Kidney (tissue), 14 donors: ENCODE measurements around the gene CD96. TPM values are rescaled to one million over a fixed set of nuclear protein-coding genes. Genes with fewer than 3 reads are reported as not detected.

Source experiments
- DNase-seq, 5 donors: peaks; one replicate each; pipeline ENCODE4 v3.0.0-alpha.2; 2013 to 2020
- FAIRE-seq: peaks from 2 replicates; lab custom pipeline; 2012; peaks lifted over from hg19 to GRCh38; lab: Jason Lieb, UNC
- H3K27ac ChIP-seq, 2 donors: one replicate each; pipeline ENCODE4 v1.7.0; 2013; ENCODE audit warnings: low read depth in 2 of 2, low read length in 2 of 2, inconsistent platforms in 1 of 2
- H3K27me3 ChIP-seq: one replicate; pipeline ENCODE4 v1.7.1; 2013; ENCODE audit warnings: low read length, inconsistent platforms; ENCODE audit not compliant: control insufficient read depth, insufficient read depth
- H3K36me3 ChIP-seq, 3 donors: one replicate each; pipeline versions ENCODE4 v1.7.0 to v1.7.1; 2013; ENCODE audit warnings: low read length in 3 of 3, control low read depth in 1 of 3, inconsistent platforms in 1 of 3; ENCODE audit not compliant: insufficient read depth in 3 of 3, control insufficient read depth in 2 of 3
- H3K4me1 ChIP-seq, 3 donors: one replicate each; pipeline versions ENCODE4 v1.7.0 to v1.7.1; 2013; ENCODE audit warnings: low read length in 3 of 3, inconsistent platforms in 1 of 3, low read depth in 1 of 3; ENCODE audit not compliant: control insufficient read depth in 2 of 3, insufficient read depth in 2 of 3
- H3K4me3 ChIP-seq, 3 donors: one replicate each; pipeline versions ENCODE4 v1.7.0 to v1.8.1; 2013; ENCODE audit warnings: low read length in 3 of 3, control low read depth in 1 of 3, inconsistent platforms in 1 of 3
- H3K9ac ChIP-seq, 3 donors: one replicate each; pipeline versions ENCODE4 v1.7.0 to v1.7.1; 2013; ENCODE audit warnings: low read length in 3 of 3, control low read depth in 1 of 3, inconsistent platforms in 1 of 3
- H3K9me3 ChIP-seq, 3 donors: one replicate each; pipeline versions ENCODE4 v1.7.0 to v1.7.1; 2013; ENCODE audit warnings: low read length in 3 of 3, control low read depth in 1 of 3, inconsistent platforms in 1 of 3; ENCODE audit not compliant: control insufficient read depth in 2 of 3, insufficient read depth in 1 of 3
- intact Hi-C: fragments of 100-400 bp; cut with DNase I; formaldehyde crosslinking; loops from one replicate; pipeline ENCODE4 v1.11.1; 2022
- polyA plus RNA-seq: library from polyadenylated mRNA; stranded (reverse); fragments of 350-450 nt; fragmentation: Illumina TruSeq; extraction: RNeasy Lipid Tissue Mini Kit (QIAGEN cat#74804); gene quantifications from one replicate; pipeline ENCODE4 v1.2.3, GENCODE V29; 2014; ENCODE audit warnings: low read depth, low replicate concordance; ENCODE audit not compliant: insufficient read depth
- total RNA-seq: library from RNA; stranded (reverse); fragmentation: NEBNext Ultra II Directional; extraction: Animal tissue kit (Norgen Biotek cat#: 25700); gene quantifications from one replicate; pipeline ENCODE4 v1.2.1, GENCODE V29; 2021
- TF ChIP-seq, protein P1 (sequence below): IDR thresholded peaks from 3 replicates; pipeline ENCODE4 v1.5.1; 2012; ENCODE audit warnings: mild to moderate bottlenecking, moderate library complexity, borderline replicate concordance; ENCODE audit not compliant: insufficient read depth; ENCODE audit errors: extremely low read depth
- donor health status: control.
- donor health status: control.
- donor health status: control.
- donor health status: control.
- donor health status: control.
- donor health status: DM: yes; HTN: yes; CAD: no.
- donor health status: Normal renal cell carcinoma (clear cell type).

CD96 gene
- total and polyA plus RNA-seq, 2 donors from 2014 or later, result 0.09 to 9.5 TPM

DNA sequence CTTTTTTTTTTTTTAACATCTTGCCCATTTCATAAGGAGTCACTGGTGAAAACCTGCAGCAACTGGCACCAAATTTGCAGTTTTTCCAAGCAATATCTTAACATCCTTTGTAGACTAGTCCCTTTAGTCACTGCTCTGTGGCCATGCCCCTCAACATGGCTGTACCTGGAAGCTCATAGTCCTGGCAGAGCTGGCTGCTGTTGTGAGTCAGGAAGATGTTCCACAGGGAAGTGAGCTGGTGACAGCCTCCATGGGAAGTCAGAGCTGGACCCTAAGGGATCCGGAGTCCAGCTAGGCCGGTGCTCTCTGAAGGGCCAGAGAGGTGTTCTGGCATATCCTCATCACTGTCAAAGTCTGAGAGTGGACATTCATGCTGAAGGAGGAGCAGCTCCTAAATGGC lies 152.5 kb downstream of the CD96 start:
- no peaks in the 10 kb centered on the region for H3K9me3 ChIP-seq
- FAIRE-seq, result no peak
- TF ChIP-seq, protein P1, sequence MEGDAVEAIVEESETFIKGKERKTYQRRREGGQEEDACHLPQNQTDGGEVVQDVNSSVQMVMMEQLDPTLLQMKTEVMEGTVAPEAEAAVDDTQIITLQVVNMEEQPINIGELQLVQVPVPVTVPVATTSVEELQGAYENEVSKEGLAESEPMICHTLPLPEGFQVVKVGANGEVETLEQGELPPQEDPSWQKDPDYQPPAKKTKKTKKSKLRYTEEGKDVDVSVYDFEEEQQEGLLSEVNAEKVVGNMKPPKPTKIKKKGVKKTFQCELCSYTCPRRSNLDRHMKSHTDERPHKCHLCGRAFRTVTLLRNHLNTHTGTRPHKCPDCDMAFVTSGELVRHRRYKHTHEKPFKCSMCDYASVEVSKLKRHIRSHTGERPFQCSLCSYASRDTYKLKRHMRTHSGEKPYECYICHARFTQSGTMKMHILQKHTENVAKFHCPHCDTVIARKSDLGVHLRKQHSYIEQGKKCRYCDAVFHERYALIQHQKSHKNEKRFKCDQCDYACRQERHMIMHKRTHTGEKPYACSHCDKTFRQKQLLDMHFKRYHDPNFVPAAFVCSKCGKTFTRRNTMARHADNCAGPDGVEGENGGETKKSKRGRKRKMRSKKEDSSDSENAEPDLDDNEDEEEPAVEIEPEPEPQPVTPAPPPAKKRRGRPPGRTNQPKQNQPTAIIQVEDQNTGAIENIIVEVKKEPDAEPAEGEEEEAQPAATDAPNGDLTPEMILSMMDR, result no peak
- H3K27me3 ChIP-seq, result no peaks in the 10 kb centered on the region
- H3K27ac ChIP-seq, result no peak overlapping the region
- no peak overlapping the region for H3K4me3 ChIP-seq
- H3K36me3 ChIP-seq, result no peaks in the 10 kb centered on the region
- H3K9ac ChIP-seq, result no peak overlapping the region
- intact Hi-C loops, result no loop called here
- no peak for DNase-seq
- no peaks in the 10 kb centered on the region for H3K4me1 ChIP-seq

DNA sequence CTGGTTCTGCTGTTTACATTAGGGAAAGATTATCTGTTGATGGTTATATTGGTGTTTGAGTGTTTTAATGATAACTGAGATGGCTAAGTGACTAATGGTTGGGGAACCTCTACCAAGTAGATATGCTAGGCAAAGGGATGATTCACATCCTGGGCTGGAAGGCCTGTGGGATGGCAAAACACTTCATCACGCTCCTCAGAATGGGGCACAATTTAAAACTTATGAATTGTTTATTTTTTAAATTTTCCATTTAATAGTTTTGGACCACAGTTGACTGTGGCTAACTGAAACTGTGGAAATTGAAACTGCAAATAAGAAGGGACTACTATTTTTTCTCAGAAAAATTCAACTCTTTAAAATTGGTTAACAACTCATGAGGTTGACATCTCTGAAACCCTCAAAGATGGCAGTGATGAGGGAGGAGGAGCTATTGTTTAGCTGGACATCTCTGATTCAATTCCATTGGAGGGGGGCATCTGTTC lies 153.7 kb downstream of the CD96 start:
- Histone ChIP-seq H3K9ac (no peak overlapping the region), H3K27me3 (no peaks in the 10 kb centered on the region), H3K27ac (no peak overlapping the region), H3K9me3 (no peaks in the 10 kb centered on the region), H3K36me3 (no peaks in the 10 kb centered on the region), H3K4me1 (no peaks in the 10 kb centered on the region), H3K4me3 (no peak overlapping the region)
- DNase-seq (no peak), FAIRE-seq (no peak)
- intact Hi-C loops, result no loop called here
- TF ChIP-seq, protein P1, result no peak

DNA sequence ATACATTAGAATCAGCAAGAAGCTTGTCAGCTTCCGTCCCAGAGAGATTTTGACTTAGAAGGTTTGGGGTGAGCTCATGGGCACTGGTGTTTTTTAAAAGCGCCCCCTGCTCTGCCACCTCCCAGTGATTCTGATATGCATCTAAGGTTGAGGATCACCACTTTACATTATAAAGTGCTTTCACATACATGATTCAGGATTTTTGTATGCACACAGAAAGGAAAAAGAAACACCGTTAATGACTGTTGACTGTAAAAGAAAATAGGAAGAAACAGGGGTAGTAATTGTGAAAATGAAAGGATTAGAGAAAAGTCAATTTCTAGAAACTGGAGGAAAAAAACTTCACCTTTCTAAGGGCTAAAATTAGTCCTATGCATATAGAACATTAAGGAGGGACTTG lies 158.1 kb downstream of the CD96 start:
- Histone ChIP-seq H3K4me1 (no peaks in the 10 kb centered on the region), H3K36me3 (no peaks in the 10 kb centered on the region), H3K9me3 (no peaks in the 10 kb centered on the region), H3K27ac (no peak overlapping the region), H3K9ac (no peak overlapping the region), H3K27me3 (no peaks in the 10 kb centered on the region), H3K4me3 (no peak overlapping the region)
- intact Hi-C loops, result no loop called here
- TF ChIP-seq, protein P1, result no peak
- DNase-seq (no peak), FAIRE-seq (no peak)
